Uterus (tissue), 4 donors: Measurements from ENCODE around the gene PDGFB. TPM values are rescaled to one million over a fixed set of nuclear protein-coding genes. Genes with fewer than 3 reads are reported as not detected.

Experiments used
- DNase-seq, 2 donors: peaks; one replicate each; pipeline ENCODE4 v3.0.0-alpha.2; 2019 to 2020
- H3K27ac ChIP-seq, 2 donors: fragments of 200-600 bp; sonication (generic); 1 replicate in 1 of 2; 2 replicates in 1 of 2; pipeline ENCODE4 v1.5.1; 2016 to 2018
- H3K27me3 ChIP-seq, 2 donors: fragments of 200-600 bp; sonication (generic); one replicate each; pipeline ENCODE4 v1.5.1; 2018 to 2019; ENCODE audit warnings: control low read depth in 1 of 2
- H3K36me3 ChIP-seq, 2 donors: fragments of 200-600 bp; sonication (generic); one replicate each; pipeline ENCODE4 v1.5.1; 2019; ENCODE audit warnings: control low read depth in 1 of 2
- H3K4me1 ChIP-seq, 2 donors: fragments of 200-600 bp; sonication (generic); one replicate each; pipeline ENCODE4 v1.5.1; 2018 to 2019; ENCODE audit warnings: control low read depth in 1 of 2
- H3K4me3 ChIP-seq, 2 donors: fragments of 200-600 bp; sonication (generic); 1 replicate in 1 of 2; 2 replicates in 1 of 2; pipeline ENCODE4 v1.5.1; 2018 to 2019; ENCODE audit warnings: mild to moderate bottlenecking in 1 of 2
- H3K9me3 ChIP-seq, 2 donors: fragments of 200-600 bp; sonication (generic); one replicate each; pipeline ENCODE4 v1.5.1; 2019; ENCODE audit warnings: control low read depth in 1 of 2
- POLR2A ChIP-seq, 2 donors: fragments of 450-650 bp; IDR thresholded peaks; one replicate each; pipeline ENCODE4 v1.6.1; 2016; ENCODE audit warnings: antibody characterized with exemption in 2 of 2, mild to moderate bottlenecking in 1 of 2, moderate library complexity in 1 of 2
- intact Hi-C: fragments of 100-400 bp; cut with DNase I; formaldehyde crosslinking; loops from one replicate; pipeline ENCODE4 v1.15.1; 2023; ENCODE audit warnings: low total_unique reads
- total RNA-seq, 4 donors: library from RNA; depleted of rRNA in 3 of 4; stranded (reverse); fragments of >200 nt in 3 of 4; gene quantifications; one replicate each; pipeline versions ENCODE4 v1.1.0 to v1.2.4, GENCODE V29; 2014 to 2023
- TF ChIP-seq, protein P1 (sequence below), 4 experiments: fragments of 200-600 bp in 2 of 4; fragments of 450-650 bp in 2 of 4; sonication (generic) in 2 of 4; IDR thresholded peaks; one replicate each; pipeline ENCODE4 v1.5.1; 2016 to 2019; ENCODE audit warnings: antibody characterized with exemption in 4 of 4, mild to moderate bottlenecking in 2 of 4, moderate library complexity in 1 of 4
- donor health status: DM: yes; HTN: yes; CAD: no.

Gene PDGFB
- total RNA-seq, 4 donors from 2014 or later: 2.0 to 24.8 (median 5.6) TPM

DNA sequence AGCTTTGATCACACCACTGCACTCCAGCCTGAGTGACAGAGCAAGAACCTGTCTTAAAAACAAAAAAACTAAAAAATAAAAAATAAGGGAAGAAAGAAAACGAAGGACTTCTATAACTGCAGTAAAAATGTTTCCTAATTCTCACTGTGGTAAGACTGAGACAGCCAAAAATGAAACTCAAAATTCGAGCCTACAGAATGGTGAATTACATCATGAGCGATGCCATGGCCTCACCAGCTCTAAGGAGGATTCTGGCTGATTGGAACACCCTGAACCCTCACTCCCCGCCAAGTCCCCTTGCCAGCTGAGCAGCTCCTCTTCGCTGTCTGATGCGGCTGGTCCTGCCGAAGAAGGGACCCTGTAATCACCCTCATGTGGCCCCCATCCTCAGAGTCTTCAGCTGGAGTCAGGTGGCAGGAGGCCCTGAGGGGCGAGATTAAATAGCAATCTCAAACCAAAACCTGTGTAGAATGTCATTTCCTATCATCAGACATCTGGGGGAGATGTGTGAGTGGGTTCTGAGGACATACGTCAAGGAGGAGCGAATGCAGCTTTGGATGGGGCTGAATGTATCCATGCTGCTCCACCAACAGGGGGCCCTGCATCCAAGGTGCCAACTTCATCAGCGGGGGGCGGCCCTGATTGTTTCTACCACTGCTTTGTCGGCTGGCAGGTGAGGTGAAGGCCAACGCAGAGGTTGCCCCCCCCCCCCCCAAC is 29.2 kb downstream of the PDGFB start:
- no peaks in the 10 kb centered on the region for H3K36me3 ChIP-seq
- no peaks in the 10 kb centered on the region for H3K9me3 ChIP-seq
- intact Hi-C loops: no loop called here
- TF ChIP-seq, protein P1, sequence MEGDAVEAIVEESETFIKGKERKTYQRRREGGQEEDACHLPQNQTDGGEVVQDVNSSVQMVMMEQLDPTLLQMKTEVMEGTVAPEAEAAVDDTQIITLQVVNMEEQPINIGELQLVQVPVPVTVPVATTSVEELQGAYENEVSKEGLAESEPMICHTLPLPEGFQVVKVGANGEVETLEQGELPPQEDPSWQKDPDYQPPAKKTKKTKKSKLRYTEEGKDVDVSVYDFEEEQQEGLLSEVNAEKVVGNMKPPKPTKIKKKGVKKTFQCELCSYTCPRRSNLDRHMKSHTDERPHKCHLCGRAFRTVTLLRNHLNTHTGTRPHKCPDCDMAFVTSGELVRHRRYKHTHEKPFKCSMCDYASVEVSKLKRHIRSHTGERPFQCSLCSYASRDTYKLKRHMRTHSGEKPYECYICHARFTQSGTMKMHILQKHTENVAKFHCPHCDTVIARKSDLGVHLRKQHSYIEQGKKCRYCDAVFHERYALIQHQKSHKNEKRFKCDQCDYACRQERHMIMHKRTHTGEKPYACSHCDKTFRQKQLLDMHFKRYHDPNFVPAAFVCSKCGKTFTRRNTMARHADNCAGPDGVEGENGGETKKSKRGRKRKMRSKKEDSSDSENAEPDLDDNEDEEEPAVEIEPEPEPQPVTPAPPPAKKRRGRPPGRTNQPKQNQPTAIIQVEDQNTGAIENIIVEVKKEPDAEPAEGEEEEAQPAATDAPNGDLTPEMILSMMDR (IDR thresholded peaks at IDR 0.05): peak in 1 of 4 experiments; percentile 25
- no peak for TF ChIP-seq POLR2A (IDR thresholded peaks at IDR 0.05)
- H3K27me3 ChIP-seq: no peaks in the 10 kb centered on the region
- H3K4me3 ChIP-seq: no peak overlapping the region
- DNase-seq: peak in 1 of 2 donors; percentile 9
- H3K4me1 ChIP-seq: no peaks in the 10 kb centered on the region
- no peak overlapping the region for H3K27ac ChIP-seq

DNA sequence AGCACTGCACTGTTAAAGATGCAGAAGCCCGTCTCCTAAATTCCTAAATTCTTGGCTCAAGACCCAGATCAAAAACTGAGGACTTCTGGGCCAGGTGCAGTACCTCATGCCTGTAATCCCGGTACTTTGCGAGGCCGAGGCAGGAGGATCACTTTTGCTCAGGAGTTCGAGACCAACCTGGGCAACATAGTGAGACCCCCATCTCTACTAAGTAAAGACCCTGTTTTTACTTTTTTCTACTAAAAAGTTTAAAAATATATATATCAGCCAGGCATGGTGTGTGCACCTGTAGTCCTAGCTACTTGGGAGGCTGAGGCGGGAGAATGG is 29.7 kb downstream of the PDGFB start:
- no peak for TF ChIP-seq POLR2A (IDR thresholded peaks at IDR 0.05)
- TF ChIP-seq, protein P1 (IDR thresholded peaks at IDR 0.05): no peak
- intact Hi-C loops: no loop called here
- Histone ChIP-seq H3K9me3 (no peaks in the 10 kb centered on the region), H3K36me3 (no peaks in the 10 kb centered on the region), H3K27me3 (no peaks in the 10 kb centered on the region), H3K4me1 (no peaks in the 10 kb centered on the region), H3K4me3 (no peak overlapping the region), H3K27ac (no peak overlapping the region)
- DNase-seq: no peak

DNA sequence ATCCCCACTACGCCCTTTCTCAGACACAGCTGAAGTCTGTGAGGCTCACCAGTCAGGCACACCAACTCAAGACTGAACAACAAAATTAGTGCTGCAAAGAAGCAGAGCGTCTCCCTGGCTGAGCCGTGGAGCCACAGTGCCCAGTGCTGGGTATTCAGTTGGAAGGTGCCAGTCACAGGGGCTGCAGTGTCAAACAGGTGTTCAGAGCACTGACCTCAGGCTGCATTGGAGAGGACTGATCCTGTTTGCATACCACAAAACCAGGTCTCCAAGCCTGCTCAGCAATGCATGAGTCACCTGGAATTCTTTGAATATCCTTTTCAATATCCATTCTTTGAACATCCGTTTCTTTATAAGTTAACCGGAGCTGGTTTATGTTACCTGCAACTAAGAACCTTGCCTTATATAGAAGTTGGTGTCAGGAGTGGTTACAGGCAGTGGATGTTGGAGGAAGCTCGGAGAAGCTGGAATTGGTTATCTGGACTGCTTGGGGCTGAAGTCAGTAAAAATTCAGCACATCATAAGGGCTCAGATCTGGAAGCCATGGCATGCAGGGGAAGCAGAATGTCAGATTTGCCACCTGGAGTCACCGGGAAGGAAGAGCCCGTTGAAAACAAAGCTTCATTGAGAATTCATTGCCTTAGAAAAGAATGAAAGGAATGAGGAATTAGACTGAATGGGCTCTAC is 30.3 kb downstream of the PDGFB start:
- Histone ChIP-seq H3K4me1 (no peaks in the 10 kb centered on the region), H3K4me3 (no peak overlapping the region), H3K27ac (no peak overlapping the region), H3K9me3 (no peaks in the 10 kb centered on the region), H3K36me3 (no peaks in the 10 kb centered on the region), H3K27me3 (no peaks in the 10 kb centered on the region)
- DNase-seq: peak in 1 of 2 donors; percentile 4
- TF ChIP-seq, protein P1 (IDR thresholded peaks at IDR 0.05): no peak
- TF ChIP-seq POLR2A (IDR thresholded peaks at IDR 0.05): no peak
- intact Hi-C loops: no loop called here

DNA sequence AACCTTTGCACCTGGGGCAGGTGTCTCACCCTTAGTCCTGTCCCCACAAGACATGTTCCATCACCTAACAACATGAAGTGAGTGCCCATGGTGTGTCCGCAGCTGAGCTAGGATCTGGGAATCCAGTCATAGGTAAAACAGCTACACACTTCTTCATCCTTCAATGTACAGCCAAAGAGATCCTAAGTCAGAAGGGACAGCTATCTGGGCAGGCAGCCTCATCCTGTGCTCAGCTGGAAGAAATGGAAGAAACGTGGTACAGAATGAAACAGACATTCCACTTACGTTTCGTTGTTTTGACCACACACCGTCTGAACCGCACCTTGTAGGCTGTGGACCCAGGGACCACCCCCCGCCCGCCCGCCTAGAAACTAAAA is 30.8 kb downstream of the PDGFB start:
- peak in 1 of 2 donors; percentile 7 for DNase-seq
- H3K27me3 ChIP-seq: no peaks in the 10 kb centered on the region
- no peaks in the 10 kb centered on the region for H3K9me3 ChIP-seq
- TF ChIP-seq POLR2A (IDR thresholded peaks at IDR 0.05): no peak
- TF ChIP-seq, protein P1 (IDR thresholded peaks at IDR 0.05): no peak
- H3K36me3 ChIP-seq: no peaks in the 10 kb centered on the region
- intact Hi-C loops: no loop called here
- H3K27ac ChIP-seq: no peak overlapping the region
- H3K4me3 ChIP-seq: no peak overlapping the region
- H3K4me1 ChIP-seq: no peaks in the 10 kb centered on the region

DNA sequence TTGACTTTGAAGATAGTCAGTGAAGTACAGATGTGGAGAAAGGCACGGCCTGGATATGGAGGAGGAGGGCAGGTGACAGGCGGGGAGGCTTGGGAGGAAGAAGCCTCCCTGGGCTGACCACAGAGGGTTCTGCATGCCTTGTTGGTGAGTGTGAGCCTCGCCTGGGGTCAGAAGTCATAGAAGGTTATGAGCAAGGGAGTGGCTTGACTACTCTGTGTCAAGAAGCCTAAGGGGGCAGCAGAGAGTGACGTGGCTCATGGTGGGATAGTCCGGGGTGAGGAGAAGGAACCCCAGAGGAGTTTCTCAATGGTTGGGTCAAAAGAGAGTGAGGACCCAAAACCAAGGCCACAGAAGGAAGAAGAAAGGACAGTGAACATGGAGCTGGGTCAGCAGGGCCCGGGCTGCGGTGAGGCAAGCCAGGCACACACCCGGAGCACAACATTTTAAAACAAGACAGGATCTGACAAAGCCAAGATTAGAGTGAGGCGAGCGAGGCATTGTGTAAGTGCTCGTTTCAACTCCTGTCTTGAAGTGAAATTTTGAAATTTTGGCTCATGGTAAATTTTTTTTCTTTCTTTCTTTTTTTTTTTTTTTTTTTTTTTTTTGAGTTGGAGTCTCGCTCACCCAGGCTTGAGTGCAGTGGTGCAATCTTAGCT is 31.9 kb downstream of the PDGFB start:
- Histone ChIP-seq H3K27me3 (no peaks in the 10 kb centered on the region), H3K9me3 (no peaks in the 10 kb centered on the region), H3K27ac (no peak overlapping the region), H3K4me3 (no peak overlapping the region), H3K4me1 (no peaks in the 10 kb centered on the region), H3K36me3 (no peaks in the 10 kb centered on the region)
- intact Hi-C loops: no loop called here
- TF ChIP-seq, protein P1 (IDR thresholded peaks at IDR 0.05): no peak
- TF ChIP-seq POLR2A (IDR thresholded peaks at IDR 0.05): no peak
- peak in 1 of 2 donors; percentile 12 for DNase-seq
